GM12878 (cell line): Measurements from ENCODE around the gene CEP135. TPM values are rescaled to one million over a fixed set of nuclear protein-coding genes. Genes with fewer than 3 reads are reported as not detected.
A peak's percentile ranks its signal among the peaks of the same experiment; 100 is the strongest.

ENCODE experiments used
- CBX5 ChIP-seq: sonication (generic); IDR thresholded peaks from 2 replicates; pipeline ENCODE4 v1.6.1; 2016; ENCODE audit warnings: low read depth, moderate library complexity, mild to moderate bottlenecking, inconsistent platforms
- FOXM1 ChIP-seq: IDR thresholded peaks from 2 replicates; pipeline ENCODE4 v1.6.1; 2012; ENCODE audit warnings: low read depth, mild to moderate bottlenecking, inconsistent platforms, low read length, moderate library complexity
- GATAD2B ChIP-seq: fragments of 450-650 bp; conservative IDR thresholded peaks from 2 replicates; pipeline ENCODE4 v1.6.1; 2017; ENCODE audit warnings: low read depth, mild to moderate bottlenecking, moderate library complexity
- IRF4 ChIP-seq: IDR thresholded peaks from 2 replicates; pipeline ENCODE4 v1.6.1; 2011; ENCODE audit warnings: low read depth, low read length
- JUND ChIP-seq: IDR thresholded peaks from 2 replicates; pipeline ENCODE4 v1.6.1; 2012; ENCODE audit warnings: low read depth, mild to moderate bottlenecking, low read length, improper control_type of control experiment, moderate library complexity
- LARP7 ChIP-seq: fragments of 450-650 bp; IDR thresholded peaks from 2 replicates; pipeline ENCODE4 v1.6.1; 2017; ENCODE audit warnings: mild to moderate bottlenecking
- MXI1 ChIP-seq: fragments of 150-350 bp; IDR thresholded peaks from 2 replicates; pipeline ENCODE4 v1.6.1; 2011; ENCODE audit warnings: low read depth, mild to moderate bottlenecking, inconsistent platforms, low read length, improper control_type of control experiment
- MYC ChIP-seq: IDR thresholded peaks from 2 replicates; pipeline ENCODE4 v1.6.1; 2011; ENCODE audit warnings: mild to moderate bottlenecking, low read length, moderate library complexity, inconsistent platforms; ENCODE audit not compliant: insufficient read depth, insufficient replicate concordance, insufficient read length, severe bottlenecking
- NFIC ChIP-seq: IDR thresholded peaks from 2 replicates; pipeline ENCODE4 v1.6.1; 2012; ENCODE audit warnings: low read depth, mild to moderate bottlenecking, inconsistent platforms, low read length, moderate library complexity
- POLR2A ChIP-seq: IDR thresholded peaks from 2 replicates; pipeline ENCODE4 v1.6.1; 2011; ENCODE audit warnings: low read depth, mild to moderate bottlenecking, low read length
- RAD51 ChIP-seq: fragments of 450-650 bp; IDR thresholded peaks from 2 replicates; pipeline ENCODE4 v1.6.1; 2016; ENCODE audit warnings: moderate library complexity, mild to moderate bottlenecking, inconsistent platforms
- RB1 ChIP-seq: fragments of 450-650 bp; formaldehyde crosslinking; IDR thresholded peaks from 2 replicates; pipeline ENCODE4 v1.6.1; 2017; ENCODE audit warnings: mild to moderate bottlenecking, borderline replicate concordance
- RELA ChIP-seq: fragments of 450-650 bp; IDR thresholded peaks from 2 replicates; pipeline ENCODE4 v1.8.0; 2014; ENCODE audit warnings: borderline replicate concordance; ENCODE audit not compliant: partially characterized antibody
- SIN3A ChIP-seq: IDR thresholded peaks from 2 replicates; pipeline ENCODE4 v1.6.1; 2012; ENCODE audit warnings: low read depth, low read length, improper control_type of control experiment
- SMC3 ChIP-seq: IDR thresholded peaks from 2 replicates; pipeline ENCODE4 v1.6.1; 2011; ENCODE audit warnings: low read length, improper control_type of control experiment, borderline replicate concordance
- SREBF2 ChIP-seq: IDR thresholded peaks from 2 replicates; pipeline ENCODE4 v1.6.1; 2012; ENCODE audit warnings: mild to moderate bottlenecking, low read length
- STAT1 ChIP-seq: fragments of 450-650 bp; conservative IDR thresholded peaks from 2 replicates; pipeline ENCODE4 v1.6.1; 2014; ENCODE audit warnings: antibody characterized with exemption, mild to moderate bottlenecking
- polyA plus RNA-seq, 11 experiments: library from polyadenylated mRNA; depleted of rRNA in 4 of 11; unstranded in 6 of 11; stranded (reverse) in 5 of 11; fragments of >200 nt; fragmentation: Nextera tagmentation in 4 of 11; fragmentation: Illumina TruSeq in 1 of 11; extraction: Ambion mirVana in 4 of 11; extraction: Trizol in 1 of 11; gene quantifications; 1 replicate in 1 of 11; 2 replicates in 10 of 11; pipeline versions ENCODE4 v1.2.1 to v1.2.3, GENCODE V29; 2011 to 2016; ENCODE audit warnings: inconsistent platforms in 2 of 11, missing spikeins in 2 of 11, low read depth in 1 of 11
- total RNA-seq, 4 experiments: library from RNA; depleted of rRNA in 3 of 4; stranded (reverse); fragments of >200 nt in 3 of 4; fragmentation: Illumina TruSeq in 1 of 4; extraction: Trizol in 1 of 4; gene quantifications; 2 replicates each; pipeline versions ENCODE4 v1.2.1 to v1.2.3, GENCODE V29; 2013 to 2021
- TF ChIP-seq, protein P1 (sequence below): fragments of 150-350 bp; IDR thresholded peaks from 2 replicates; pipeline ENCODE4 v1.6.1; 2014; ENCODE audit warnings: mild to moderate bottlenecking, low read depth, low read length
- TF ChIP-seq, protein P2 (sequence below): fragments of 450-650 bp; IDR thresholded peaks from 2 replicates; pipeline ENCODE4 v1.6.1; 2018; ENCODE audit warnings: mild to moderate bottlenecking, low read depth, moderate library complexity; ENCODE audit not compliant: partially characterized antibody
- TF ChIP-seq, protein P3 (sequence below): fragments of 450-650 bp; IDR thresholded peaks from 2 replicates; pipeline ENCODE4 v1.6.1; 2017; ENCODE audit warnings: low read depth, mild to moderate bottlenecking, moderate library complexity
- TF ChIP-seq, protein P4 (sequence below): IDR thresholded peaks from 2 replicates; pipeline ENCODE4 v1.6.1; 2011; ENCODE audit warnings: borderline replicate concordance, low read depth, mild to moderate bottlenecking, moderate library complexity, mixed read lengths, low read length; ENCODE audit not compliant: insufficient read depth; ENCODE audit errors: extremely low read length
- TF ChIP-seq, protein P5 (sequence below): fragments of 450-650 bp; IDR thresholded peaks from 2 replicates; pipeline ENCODE4 v1.6.1; 2017; ENCODE audit warnings: mild to moderate bottlenecking, low read depth, inconsistent platforms; ENCODE audit not compliant: poor library complexity, severe bottlenecking

Gene CEP135
- total and polyA plus RNA-seq, 10 of the 15 experiments (the other 5 are each of a cell fraction or from before 2014, with no cell fraction given), result 2.9 to 13.6 (median 10.1) TPM

DNA sequence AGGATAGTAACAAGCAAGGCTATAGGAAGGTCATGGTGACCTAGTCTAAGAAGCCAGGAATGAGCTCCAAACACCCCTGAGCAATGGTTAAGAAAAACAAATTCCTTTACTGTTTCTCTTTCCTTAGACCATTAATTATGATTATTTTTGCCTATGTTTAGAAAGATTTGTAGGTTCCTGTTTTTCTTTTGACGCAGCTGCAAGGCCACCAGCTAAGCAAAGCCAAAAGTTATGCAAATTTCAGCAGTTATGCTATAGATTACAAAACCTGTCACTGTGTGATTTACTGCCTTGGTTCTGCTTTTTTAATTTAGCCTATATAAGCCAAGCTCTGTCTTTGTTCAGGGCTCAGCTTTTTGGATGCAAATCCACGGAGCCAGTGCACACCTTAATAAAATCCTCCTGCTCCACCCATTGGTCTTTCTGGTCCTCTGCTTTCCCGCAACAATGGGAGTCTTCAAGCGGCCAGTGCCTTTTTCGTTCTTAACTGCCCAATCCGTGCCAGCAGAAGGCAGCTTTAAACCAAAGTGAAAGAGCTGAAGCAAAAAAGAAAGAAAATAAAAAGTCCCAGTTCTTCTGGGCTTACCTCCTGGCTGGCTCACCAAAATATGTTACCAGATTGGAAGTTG, 1.4 kb upstream of the CEP135 start (continued):
- TF ChIP-seq, protein P1, sequence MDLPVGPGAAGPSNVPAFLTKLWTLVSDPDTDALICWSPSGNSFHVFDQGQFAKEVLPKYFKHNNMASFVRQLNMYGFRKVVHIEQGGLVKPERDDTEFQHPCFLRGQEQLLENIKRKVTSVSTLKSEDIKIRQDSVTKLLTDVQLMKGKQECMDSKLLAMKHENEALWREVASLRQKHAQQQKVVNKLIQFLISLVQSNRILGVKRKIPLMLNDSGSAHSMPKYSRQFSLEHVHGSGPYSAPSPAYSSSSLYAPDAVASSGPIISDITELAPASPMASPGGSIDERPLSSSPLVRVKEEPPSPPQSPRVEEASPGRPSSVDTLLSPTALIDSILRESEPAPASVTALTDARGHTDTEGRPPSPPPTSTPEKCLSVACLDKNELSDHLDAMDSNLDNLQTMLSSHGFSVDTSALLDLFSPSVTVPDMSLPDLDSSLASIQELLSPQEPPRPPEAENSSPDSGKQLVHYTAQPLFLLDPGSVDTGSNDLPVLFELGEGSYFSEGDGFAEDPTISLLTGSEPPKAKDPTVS, result no peak
- no peak for TF ChIP-seq RELA
- TF ChIP-seq CBX5, result no peak
- TF ChIP-seq RB1, result no peak
- TF ChIP-seq, protein P2, sequence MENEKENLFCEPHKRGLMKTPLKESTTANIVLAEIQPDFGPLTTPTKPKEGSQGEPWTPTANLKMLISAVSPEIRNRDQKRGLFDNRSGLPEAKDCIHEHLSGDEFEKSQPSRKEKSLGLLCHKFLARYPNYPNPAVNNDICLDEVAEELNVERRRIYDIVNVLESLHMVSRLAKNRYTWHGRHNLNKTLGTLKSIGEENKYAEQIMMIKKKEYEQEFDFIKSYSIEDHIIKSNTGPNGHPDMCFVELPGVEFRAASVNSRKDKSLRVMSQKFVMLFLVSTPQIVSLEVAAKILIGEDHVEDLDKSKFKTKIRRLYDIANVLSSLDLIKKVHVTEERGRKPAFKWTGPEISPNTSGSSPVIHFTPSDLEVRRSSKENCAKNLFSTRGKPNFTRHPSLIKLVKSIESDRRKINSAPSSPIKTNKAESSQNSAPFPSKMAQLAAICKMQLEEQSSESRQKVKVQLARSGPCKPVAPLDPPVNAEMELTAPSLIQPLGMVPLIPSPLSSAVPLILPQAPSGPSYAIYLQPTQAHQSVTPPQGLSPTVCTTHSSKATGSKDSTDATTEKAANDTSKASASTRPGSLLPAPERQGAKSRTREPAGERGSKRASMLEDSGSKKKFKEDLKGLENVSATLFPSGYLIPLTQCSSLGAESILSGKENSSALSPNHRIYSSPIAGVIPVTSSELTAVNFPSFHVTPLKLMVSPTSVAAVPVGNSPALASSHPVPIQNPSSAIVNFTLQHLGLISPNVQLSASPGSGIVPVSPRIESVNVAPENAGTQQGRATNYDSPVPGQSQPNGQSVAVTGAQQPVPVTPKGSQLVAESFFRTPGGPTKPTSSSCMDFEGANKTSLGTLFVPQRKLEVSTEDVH, result no peak
- TF ChIP-seq, protein P3, sequence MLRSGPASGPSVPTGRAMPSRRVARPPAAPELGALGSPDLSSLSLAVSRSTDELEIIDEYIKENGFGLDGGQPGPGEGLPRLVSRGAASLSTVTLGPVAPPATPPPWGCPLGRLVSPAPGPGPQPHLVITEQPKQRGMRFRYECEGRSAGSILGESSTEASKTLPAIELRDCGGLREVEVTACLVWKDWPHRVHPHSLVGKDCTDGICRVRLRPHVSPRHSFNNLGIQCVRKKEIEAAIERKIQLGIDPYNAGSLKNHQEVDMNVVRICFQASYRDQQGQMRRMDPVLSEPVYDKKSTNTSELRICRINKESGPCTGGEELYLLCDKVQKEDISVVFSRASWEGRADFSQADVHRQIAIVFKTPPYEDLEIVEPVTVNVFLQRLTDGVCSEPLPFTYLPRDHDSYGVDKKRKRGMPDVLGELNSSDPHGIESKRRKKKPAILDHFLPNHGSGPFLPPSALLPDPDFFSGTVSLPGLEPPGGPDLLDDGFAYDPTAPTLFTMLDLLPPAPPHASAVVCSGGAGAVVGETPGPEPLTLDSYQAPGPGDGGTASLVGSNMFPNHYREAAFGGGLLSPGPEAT, result peak; percentile 62
- TF ChIP-seq STAT1, result no peak
- TF ChIP-seq, protein P4, sequence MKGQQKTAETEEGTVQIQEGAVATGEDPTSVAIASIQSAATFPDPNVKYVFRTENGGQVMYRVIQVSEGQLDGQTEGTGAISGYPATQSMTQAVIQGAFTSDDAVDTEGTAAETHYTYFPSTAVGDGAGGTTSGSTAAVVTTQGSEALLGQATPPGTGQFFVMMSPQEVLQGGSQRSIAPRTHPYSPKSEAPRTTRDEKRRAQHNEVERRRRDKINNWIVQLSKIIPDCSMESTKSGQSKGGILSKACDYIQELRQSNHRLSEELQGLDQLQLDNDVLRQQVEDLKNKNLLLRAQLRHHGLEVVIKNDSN, result no peak
- no peak for TF ChIP-seq SREBF2
- TF ChIP-seq NFIC, result no peak; the same call in 1 of the 2 replicates
- TF ChIP-seq JUND, result no peak
- TF ChIP-seq LARP7, result no peak
- no peak for TF ChIP-seq MXI1
- no peak for TF ChIP-seq RAD51
- TF ChIP-seq IRF4, result no peak
- TF ChIP-seq, protein P5, sequence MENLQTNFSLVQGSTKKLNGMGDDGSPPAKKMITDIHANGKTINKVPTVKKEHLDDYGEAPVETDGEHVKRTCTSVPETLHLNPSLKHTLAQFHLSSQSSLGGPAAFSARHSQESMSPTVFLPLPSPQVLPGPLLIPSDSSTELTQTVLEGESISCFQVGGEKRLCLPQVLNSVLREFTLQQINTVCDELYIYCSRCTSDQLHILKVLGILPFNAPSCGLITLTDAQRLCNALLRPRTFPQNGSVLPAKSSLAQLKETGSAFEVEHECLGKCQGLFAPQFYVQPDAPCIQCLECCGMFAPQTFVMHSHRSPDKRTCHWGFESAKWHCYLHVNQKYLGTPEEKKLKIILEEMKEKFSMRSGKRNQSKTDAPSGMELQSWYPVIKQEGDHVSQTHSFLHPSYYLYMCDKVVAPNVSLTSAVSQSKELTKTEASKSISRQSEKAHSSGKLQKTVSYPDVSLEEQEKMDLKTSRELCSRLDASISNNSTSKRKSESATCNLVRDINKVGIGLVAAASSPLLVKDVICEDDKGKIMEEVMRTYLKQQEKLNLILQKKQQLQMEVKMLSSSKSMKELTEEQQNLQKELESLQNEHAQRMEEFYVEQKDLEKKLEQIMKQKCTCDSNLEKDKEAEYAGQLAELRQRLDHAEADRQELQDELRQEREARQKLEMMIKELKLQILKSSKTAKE, result no peak
- no peak for TF ChIP-seq SIN3A
- no peak for TF ChIP-seq MYC
- TF ChIP-seq FOXM1, result peak; percentile 44; the same call in 1 of the 2 replicates
- no peak for TF ChIP-seq GATAD2B
- TF ChIP-seq POLR2A, result no peak
- TF ChIP-seq SMC3, result no peak
